ENCODE data around the gene CDK1.

The CDK1 gene

GRCh38 chr10:60808036-60808435, 29.8 kb downstream of the CDK1 start:
- TF ChIP-seq SPI1 (IDR thresholded peaks at IDR 0.05; ENCODE audit: borderline replicate concordance, low read depth): no peak
- TF ChIP-seq CTCF (IDR thresholded peaks at IDR 0.05; ENCODE audit: insufficient read depth, low read length): no peak
- TF ChIP-seq POLR2AphosphoS5 (IDR thresholded peaks at IDR 0.05; ENCODE audit: low read depth): no peak
- no peak for TF ChIP-seq REST (IDR thresholded peaks at IDR 0.05; ENCODE audit: insufficient replicate concordance, low read depth)
- no peak for TF ChIP-seq GABPA (IDR thresholded peaks at IDR 0.05; ENCODE audit: low read depth)
- H3K27ac ChIP-seq (replicated peaks): no peak overlapping the region
- no peak for DNase-seq (ENCODE audit: low read depth in 1 of 2, low spot score in 1 of 2)

GRCh38 chr10:60809157-60809556, 30.9 kb downstream of the CDK1 start:
- no peak overlapping the region for H3K27ac ChIP-seq (replicated peaks)
- H3K27me3 ChIP-seq (ENCODE audit: insufficient read depth, poor library complexity, severe bottlenecking): no peaks in the 10 kb centered on the region
- no peak overlapping the region for H3K4me3 ChIP-seq (replicated peaks; ENCODE audit: insufficient read depth, low read length)
- peak; percentile 48 to 57 for DNase-seq (ENCODE audit: low read depth in 1 of 2, low spot score in 1 of 2)
- no peak for TF ChIP-seq SPI1 (IDR thresholded peaks at IDR 0.05; ENCODE audit: borderline replicate concordance, low read depth)
- no peak for TF ChIP-seq REST (IDR thresholded peaks at IDR 0.05; ENCODE audit: insufficient replicate concordance, low read depth)
- no peak for TF ChIP-seq GABPA (IDR thresholded peaks at IDR 0.05; ENCODE audit: low read depth)
- TF ChIP-seq POLR2AphosphoS5 (IDR thresholded peaks at IDR 0.05; ENCODE audit: low read depth): no peak
- no peak for TF ChIP-seq CTCF (IDR thresholded peaks at IDR 0.05; ENCODE audit: insufficient read depth, low read length)

More at GRCh38 chr10:60808036-60808435, 29.8 kb downstream of the CDK1 start:
- Histone ChIP-seq H3K4me3 (replicated peaks; ENCODE audit: insufficient read depth, low read length) (no peak overlapping the region), H3K27me3 (ENCODE audit: insufficient read depth, poor library complexity, severe bottlenecking) (no peaks in the 10 kb centered on the region)

GRCh38 chr10:60810437-60811182, 32.3 kb downstream of the CDK1 start:
- no peak overlapping the region for H3K4me3 ChIP-seq (replicated peaks; ENCODE audit: insufficient read depth, low read length)
- no peak overlapping the region for H3K27ac ChIP-seq (replicated peaks)
- DNase-seq (ENCODE audit: low read depth in 1 of 2, low spot score in 1 of 2): no peak

More at GRCh38 chr10:60810437-60811182, 32.3 kb downstream of the CDK1 start:
- no peak for TF ChIP-seq GABPA (IDR thresholded peaks at IDR 0.05; ENCODE audit: low read depth)
- no peak for TF ChIP-seq CTCF (IDR thresholded peaks at IDR 0.05; ENCODE audit: insufficient read depth, low read length)
- TF ChIP-seq SPI1 (IDR thresholded peaks at IDR 0.05; ENCODE audit: borderline replicate concordance, low read depth): no peak
- no peak for TF ChIP-seq REST (IDR thresholded peaks at IDR 0.05; ENCODE audit: insufficient replicate concordance, low read depth)
- TF ChIP-seq POLR2AphosphoS5 (IDR thresholded peaks at IDR 0.05; ENCODE audit: low read depth): no peak
- H3K27me3 ChIP-seq (ENCODE audit: insufficient read depth, poor library complexity, severe bottlenecking): no peaks in the 10 kb centered on the region

Measured in HL-60 (cell line).